GM19239 (cell line): ENCODE data around the gene VSIG10.
"Not testable (repeated sequence)": the region's sequence is repeated elsewhere in the genome, so short reads cannot be mapped to it uniquely, and the experiment has no call there.

Source experiments
- DNase-seq: peaks from one replicate; pipeline ENCODE4 v3.0.0; 2011; ENCODE audit warnings: low spot score; ENCODE audit not compliant: insufficient read length
- FAIRE-seq: peaks from 2 replicates; lab custom pipeline; 2011; peaks lifted over from hg19 to GRCh38; lab: Jason Lieb, UNC

The VSIG10 gene

DNA sequence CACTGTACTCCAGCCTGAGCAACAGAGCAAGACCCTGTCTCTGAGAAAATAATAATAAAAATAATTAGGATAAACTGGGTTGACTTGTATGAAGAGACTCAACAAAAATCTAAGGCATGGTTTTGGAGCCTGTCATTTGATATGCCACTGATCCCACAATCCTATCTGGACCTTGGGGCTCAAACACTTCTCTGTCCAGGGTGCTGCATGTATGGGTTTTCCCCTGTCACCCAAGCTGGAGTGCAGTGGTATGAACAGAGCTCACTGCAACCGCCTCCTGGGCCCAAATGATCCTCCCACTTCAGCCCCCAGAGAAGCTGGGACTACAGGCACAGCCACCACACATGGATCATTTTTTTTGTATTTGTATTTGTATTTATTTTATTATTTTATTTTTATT is 5.3 kb upstream of the VSIG10 start:
- no peak for FAIRE-seq

DNA sequence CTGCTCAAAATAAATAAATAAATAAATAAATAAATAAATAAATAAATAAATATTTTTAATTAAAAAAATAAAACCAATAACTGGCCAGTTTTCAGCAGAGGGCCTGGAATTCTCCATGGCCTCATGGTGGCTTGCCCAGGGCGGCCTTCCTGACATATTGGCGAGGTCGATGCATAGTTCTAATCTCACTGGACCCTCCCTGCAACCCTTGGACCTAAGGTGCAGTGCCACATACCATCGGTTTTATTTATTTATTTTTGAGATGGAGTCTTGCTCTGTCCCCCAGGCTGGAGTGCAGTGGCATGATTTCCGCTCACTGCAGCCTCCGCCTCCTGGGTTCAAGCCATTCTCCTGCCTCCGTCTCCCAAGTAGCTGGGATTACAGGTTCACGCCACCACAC is 3.9 kb upstream of the VSIG10 start:
- no peak for FAIRE-seq

More for the DNA sequence above, 5.3 kb upstream of the VSIG10 start:
- DNase-seq = no peak

DNA sequence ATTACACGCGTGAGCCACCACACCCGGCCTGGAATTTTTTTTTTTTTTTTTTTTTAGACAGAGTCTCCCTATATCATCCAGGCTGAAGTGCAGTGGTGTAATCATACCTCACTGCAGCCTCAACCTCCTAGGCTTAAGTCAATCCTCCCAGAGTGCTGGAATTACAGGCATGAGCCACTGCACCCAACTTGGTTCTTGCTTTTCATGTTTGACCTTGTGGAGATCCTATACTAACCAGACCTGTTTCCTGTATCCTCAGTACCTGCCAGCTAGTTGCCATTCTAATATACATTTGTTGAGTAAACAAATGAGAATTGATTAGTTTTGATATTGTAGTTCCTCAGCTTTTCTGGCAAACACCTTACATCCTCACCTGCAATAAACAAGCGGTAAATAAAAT is 3.2 kb upstream of the VSIG10 start:
- no peak for FAIRE-seq

More for the DNA sequence above, 3.9 kb upstream of the VSIG10 start:
- DNase-seq = no peak

DNA sequence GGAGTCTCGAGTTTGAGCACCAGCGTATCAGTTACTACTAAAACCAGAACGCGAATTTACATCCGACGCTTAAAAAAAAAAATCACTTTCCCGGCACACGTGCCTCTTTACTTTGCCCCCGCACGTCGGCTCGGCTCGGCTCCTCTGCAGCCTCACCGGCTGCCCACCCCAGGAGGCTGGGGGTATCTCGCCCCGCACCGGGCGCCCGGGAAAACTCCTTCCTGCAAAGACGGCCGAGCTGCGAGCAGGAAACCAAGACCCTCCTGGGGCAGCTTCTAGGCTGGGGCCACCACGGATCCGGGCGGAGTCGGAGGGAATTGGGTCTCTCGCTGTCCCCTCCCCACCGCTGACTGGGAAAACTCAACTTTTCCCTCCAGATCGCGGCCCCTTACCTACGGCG is 610 bp downstream of the VSIG10 start:
- FAIRE-seq = no peak

More for the DNA sequence above, 3.2 kb upstream of the VSIG10 start:
- DNase-seq = no peak

DNA sequence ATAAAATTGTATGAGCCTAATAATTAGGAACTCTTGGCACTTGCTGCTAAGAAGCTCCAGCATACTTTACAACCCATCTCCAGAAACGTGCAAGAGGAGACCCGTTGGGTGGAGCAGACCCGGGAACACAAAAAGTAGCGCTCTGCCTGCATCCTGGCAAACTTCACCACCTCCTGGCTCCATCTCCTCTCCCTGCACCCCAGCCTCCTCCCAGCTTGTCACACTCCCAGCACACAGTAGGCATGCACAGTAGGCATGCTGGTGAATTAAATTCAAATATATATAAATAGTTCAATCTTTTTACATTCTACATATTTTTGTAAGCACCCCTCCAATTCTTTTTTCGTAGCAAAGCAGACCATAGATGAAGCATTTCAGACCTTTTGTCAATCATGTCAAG is 1.2 kb downstream of the VSIG10 start:
- DNase-seq (no peak), FAIRE-seq (no peak)

More for the DNA sequence above, 610 bp downstream of the VSIG10 start:
- DNase-seq = no peak

DNA sequence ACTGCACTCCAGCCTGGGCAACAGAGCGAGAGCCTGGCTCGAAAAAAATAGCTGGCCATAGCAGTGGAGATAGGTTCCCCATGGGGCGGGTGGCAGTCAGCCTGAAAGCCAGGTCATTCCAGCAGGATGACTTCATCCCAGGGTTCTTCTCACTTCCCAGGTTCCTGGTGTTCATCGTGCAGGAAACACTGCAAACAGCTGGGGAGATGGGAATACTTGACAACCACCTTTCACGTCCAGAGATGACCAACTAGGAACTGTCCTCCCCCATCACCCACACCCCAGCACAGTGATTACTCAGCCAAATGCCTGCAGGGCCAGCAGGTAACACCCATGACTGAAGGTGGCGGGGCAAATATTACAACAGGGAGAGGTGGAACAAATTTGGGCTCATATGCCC is 1.7 kb downstream of the VSIG10 start:
- DNase-seq (no peak), FAIRE-seq (no peak)

DNA sequence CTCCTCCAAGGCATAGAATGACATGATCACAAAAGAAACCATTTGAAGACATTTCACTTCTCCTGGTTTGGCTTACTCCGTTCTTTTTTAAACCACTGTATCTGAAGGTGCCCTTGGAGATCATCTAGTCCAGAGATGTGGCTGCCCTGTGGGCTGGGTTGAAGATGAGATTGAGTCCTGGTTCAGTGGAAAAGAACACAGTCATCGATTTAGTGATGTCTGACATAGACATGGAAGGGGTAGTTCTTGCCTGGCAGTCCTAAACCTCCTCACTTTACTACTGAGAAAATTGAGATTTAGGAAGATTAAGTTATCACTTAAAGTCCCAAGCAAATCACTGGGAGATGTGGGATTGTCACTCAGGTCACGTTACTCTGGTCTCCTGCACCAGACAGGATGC is 2.8 kb downstream of the VSIG10 start:
- FAIRE-seq (no peak), DNase-seq (no peak)

DNA sequence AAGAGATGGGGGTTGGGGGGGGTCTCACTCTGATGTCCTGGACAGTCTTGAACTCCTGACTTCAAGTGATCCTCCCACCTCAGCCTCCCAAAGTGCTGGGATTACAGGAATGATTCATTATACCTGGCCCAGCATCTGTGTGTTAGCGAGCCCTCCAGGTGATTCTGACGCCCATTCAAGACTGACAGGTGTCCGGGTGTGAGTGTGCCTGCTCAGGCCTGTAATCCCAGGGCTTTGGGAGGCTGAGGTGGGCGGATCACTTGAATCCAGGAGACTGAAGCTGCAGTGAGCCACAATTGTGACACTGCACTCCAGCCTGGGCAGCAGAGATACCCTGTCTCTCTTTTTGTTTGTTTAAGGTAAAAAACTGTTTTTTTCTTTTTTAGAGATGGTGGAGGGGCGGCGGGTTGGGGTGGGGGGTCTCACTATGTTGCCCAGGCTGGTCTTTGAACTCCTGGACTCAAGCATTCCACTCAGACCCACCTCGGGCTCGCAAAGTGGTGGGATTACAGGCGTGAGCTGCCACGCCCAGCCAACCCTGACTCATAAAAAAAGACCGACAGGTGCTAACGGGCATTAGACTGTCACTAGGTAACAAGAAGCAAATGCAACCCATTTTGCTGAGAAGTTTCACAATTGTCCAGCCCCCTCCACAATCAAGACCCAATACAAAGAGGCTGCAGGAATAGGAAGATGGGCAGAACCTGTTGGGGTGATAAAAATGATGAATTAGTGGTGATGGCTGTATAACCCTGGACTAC is 4.7 kb downstream of the VSIG10 start:
- no peak for DNase-seq
- FAIRE-seq = no peak

DNA sequence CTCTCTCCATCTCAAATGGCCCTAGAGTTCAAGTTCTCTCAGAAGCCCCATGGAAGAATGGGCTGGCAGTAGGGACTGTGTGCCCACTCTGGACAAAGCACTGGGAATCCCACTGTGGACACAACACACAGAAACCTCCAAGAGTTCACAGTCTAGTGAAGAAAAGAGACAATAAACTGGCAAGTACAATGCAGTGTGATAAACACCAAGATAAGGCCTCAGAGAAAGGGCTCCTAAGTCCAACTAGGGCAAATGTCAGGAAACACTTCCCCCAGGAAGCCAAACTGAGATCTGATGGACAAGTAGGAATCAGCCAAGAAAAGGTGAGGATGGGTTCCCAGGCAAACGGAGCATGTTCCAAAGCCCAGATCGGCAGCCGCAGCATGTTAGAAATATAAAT is 5.4 kb downstream of the VSIG10 start:
- DNase-seq = no peak
- FAIRE-seq = no peak

DNA sequence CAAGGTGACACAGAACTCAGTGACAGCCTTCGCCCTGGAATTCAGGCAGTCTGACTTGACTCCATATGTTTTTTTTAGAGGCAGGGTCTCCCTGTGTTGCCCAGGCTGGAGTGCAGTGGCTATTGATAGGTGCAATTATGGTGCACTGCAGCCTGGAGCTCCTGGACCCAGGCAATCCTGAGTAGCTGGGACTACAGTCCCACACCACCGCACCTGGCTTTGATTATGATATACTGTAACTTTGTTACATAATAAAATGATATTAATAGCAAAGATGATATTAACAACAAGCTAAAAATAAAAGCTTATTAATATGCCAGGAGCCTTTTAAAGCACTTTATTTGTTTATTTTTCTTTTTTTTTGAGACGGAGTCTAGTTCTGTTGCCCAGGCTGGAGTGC is 9.8 kb downstream of the VSIG10 start:
- DNase-seq = no peak
- FAIRE-seq = no peak

DNA sequence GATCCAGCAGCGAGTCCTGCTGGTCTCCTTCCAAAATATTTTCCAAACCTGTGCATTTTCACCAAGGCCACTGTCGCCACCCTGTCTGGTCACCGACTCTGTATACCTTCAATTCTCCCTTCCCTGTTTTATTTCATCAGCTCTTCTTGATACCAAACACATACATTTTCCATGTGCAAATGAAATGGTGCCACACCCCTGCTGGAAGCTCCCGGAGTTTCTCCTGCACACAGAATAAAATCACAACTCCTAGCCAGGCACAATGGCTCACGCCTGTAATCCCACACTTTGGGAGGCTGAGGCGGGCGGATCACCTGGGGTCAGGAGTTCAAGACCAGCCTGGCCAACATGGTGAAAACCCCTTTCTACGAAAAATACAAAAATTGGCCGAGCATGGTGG is 14.0 kb downstream of the VSIG10 start:
- DNase-seq (no peak), FAIRE-seq (no peak)

DNA sequence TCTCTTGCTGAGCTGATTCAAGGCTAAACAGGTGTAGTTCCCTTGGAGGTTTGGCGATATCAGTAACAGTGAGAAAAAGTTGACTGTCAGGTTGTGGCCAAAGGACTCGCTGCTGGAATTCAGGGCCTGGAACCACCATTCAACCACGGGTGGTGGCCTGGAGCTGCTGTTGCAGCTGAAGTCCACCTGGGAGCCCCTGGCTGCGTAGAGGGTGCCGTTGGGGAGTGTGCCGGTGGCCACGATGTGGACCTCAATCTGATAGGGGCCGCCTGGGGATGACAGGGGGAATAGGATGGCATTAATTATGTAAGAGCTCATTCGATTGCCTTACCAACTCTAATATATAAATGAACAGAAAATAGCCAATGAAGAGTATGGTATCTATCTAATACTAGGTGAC is 21.6 kb downstream of the VSIG10 start:
- FAIRE-seq = no peak
- no peak for DNase-seq

DNA sequence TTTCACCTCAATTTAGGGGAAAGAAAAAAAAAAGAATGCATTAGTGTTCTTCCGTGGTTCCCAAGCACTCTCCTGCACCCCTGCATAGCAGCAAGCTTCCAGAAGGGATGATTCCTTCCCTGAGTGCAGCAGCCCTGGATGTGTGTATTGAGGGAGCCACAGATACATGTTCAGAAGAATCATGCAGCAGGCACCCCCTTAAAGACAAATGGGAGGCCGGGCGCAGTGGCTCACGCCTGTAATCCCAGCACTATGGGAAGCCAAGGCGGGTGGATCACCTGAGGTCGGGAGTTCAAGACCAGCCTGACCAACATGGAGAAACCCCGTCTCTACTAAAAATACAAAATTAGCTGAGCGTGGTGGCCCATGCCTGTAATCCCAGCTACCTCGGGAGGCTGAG is 22.3 kb downstream of the VSIG10 start:
- FAIRE-seq, DNase-seq: not testable (repeated sequence)

DNA sequence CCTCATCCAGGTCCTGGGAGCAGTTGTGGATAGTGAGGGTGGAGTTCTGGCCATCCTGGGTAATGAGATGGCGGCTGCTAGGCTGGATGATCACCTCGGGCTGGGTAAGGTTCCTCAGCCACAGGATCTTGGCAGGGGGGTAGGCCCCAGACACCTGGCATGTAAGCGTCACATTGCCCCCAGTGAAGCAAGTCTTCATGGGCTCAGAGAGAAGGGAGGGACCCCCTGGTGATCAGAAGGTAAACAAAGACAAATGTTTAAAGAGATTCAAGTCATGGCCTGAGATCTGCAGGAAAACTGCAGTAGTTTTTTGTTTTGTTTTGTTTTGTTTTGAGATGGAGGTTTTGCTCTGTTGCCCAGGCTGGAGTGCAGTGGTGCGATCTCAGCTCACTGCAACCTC is 30.0 kb downstream of the VSIG10 start:
- DNase-seq (no peak), FAIRE-seq (no peak)

DNA sequence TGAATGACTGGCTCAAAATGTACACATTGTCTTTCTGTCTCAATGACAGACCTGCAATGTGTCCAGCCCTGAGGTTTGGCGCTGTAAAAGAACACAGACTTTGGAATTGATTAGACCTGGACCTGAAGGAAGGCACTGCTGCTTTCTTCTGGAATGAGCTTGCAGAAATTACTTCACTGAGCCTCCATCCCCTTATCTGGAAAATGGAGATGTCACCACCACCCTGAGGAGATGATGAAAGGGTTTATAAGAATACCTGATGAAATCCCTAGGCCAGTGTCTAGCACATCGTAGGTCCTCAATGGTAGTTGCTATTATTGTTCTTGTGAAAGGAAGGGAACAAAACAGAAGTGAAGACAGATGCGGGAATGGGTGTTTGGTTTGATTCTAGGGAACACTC is 33.2 kb downstream of the VSIG10 start:
- no peak for FAIRE-seq
- DNase-seq = no peak

DNA sequence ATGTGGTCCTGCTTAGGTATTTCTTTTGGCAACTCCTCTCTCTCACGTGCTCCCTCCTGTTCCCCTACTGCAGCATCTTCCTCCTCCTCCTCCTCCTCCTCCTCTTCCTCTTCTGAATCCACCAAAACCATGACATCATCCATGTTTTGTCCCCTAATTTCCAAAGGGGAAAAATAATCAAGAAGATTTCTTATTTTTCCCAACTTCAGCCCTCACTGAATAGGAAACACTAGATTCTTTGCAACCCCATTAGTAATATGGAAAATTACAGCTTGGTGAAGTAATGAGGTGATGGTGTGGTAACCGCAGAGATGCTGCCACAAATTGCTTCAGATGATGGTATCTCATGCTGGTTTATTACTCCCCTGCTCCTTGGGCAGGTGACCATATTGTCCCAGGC is 35.4 kb downstream of the VSIG10 start:
- no peak for FAIRE-seq
- DNase-seq = no peak

DNA sequence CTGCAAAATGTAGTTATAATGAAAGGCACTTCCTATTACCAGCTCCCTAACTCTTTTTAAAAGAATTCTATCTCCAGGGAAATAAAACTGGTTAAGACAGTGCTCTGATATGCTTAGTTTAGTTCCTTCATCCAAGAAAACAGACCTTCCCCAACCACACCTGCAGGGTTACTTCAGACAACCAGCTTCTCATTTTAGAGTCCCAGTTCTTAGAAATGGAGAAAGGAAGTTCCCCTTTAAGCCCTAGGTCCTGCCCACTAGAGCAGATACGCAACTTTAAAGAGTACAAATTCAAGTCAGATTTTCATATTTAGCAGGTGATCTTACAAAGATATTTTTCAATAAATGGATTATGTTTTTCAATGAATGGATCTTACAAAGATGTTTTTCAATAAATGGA is 38.4 kb downstream of the VSIG10 start:
- no peak for FAIRE-seq
- no peak for DNase-seq

DNA sequence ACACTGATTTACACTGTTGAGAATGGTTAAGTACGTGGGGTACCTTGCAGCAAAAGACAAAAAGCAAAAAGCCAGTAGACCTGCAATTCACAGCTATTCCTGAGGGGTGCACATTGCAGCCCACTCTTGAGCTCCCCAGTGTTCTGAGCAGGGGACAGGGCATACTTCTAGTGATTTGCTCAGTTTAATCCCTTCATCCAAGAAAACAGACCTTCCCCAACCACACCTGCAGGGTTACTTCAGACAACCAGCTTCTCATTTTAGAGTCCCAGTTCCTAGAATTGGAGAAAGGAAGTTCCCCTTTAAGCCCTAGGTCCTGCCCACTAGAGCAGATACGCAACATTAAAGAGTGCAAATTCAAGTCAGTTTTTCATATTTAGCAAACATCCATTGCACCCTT is 39.2 kb downstream of the VSIG10 start:
- FAIRE-seq (peak; percentile 85), DNase-seq (peak; percentile 21)

DNA sequence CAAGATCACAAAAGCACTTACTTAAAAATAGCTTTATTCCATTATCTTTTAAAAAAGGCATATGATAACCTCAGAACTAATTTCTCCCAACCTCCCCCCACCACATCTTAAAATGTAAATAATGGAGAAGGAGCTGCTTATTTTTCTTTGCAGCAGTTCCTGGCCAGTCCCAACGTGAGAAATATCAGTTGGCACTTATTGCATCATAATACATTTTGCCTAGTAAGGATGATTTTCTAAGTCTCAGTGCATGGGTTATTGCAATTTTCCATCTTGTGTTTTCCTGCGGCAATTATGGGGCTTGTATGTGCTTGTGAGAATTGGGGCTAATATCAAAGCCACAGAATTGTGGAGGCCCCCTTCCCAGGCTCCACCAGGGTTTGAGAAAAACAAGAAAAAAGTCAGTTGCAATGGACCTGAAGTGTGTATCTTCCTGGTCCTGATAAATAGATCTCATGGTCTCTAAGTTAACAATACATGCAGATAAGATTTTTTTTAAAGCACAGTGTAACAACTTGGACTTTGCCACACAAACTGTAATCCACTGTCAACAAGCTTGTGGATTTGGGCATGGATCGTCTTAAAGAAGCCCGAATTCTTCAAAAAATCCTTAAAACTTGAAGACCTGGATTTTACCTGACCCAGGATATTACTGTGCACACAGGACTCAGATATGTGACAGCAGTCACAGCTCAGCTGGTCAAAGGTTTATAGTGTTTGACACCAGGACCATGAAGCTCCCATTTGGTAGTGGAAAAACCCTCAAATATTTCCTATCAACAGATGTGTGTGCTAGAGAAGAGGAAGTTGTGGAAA is 40.0 kb downstream of the VSIG10 start:
- DNase-seq = no peak
- FAIRE-seq = no peak

DNA sequence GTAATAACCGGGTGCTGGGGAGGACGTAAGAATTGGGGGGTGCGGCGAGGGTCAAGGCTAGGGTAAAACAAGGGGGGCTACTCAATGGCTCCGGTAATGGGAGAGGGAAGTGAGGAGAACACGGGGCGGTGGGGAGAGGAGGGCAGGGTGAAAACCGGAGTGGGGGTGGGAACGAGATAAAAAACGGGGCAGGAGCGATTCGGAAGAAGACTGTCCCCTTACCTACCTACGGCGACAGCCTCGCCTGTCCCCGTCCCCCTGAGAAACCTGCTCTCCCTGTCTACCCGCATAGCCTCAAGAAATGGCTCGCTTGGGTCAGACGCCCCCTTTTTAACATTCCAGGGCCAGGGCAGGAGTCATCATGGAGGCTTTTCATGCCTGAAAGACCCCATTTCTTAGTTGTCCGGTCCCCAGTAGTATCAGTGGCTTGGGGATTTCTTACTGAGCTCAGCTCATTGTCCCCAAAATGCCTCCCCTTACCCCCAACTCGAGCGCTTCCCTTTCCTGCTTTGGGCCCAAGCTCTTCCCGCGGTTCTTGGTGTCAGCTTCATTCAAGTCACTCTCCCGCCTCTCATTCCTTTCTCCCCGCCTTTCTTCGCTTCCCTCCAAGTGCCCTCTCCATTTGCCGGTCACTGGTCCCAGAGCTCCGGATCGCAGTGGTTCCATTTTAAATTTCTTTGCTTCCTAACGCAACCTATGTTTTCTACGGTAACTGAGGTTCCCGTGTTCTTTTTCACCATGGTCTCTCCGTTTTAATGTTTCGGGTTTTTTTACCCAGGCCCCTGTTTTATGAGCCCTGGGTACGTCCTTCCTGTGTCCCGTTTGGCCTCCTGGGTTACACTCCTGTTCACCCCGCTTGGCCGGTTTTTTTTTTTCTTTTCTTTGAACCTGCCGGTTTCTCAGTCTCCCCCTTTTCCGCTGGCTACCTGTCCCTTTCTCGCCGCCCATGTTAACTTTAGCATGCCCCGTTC is 41.7 kb downstream of the VSIG10 start:
- DNase-seq (peak; percentile 36), FAIRE-seq (peak; percentile 23)
